ENCODE measurements around the gene GOLGA5. TPM values are rescaled to one million over a fixed set of nuclear protein-coding genes. Genes with fewer than 3 reads are reported as not detected.

GOLGA5 gene
- total and polyA plus RNA-seq, 8 donors: 17.4 to 59.9 (median 33.1) TPM

GRCh38 chr14:92787554-92787953 lies 6.6 kb upstream of the GOLGA5 start:
- H3K9me3 ChIP-seq: peaks cover 0 to 20% (median 9%) of the 10 kb centered on the region in 4 donors
- H3K36me3 ChIP-seq: no peaks in the 10 kb centered on the region
- DNase-seq: no peak
- no peaks in the 10 kb centered on the region for H3K27me3 ChIP-seq
- TF ChIP-seq POLR2A (IDR thresholded peaks at IDR 0.05): no peak
- TF ChIP-seq EP300 (IDR thresholded peaks at IDR 0.05): no peak
- TF ChIP-seq POLR2AphosphoS5 (IDR thresholded peaks at IDR 0.05): no peak
- TF ChIP-seq, protein P1, sequence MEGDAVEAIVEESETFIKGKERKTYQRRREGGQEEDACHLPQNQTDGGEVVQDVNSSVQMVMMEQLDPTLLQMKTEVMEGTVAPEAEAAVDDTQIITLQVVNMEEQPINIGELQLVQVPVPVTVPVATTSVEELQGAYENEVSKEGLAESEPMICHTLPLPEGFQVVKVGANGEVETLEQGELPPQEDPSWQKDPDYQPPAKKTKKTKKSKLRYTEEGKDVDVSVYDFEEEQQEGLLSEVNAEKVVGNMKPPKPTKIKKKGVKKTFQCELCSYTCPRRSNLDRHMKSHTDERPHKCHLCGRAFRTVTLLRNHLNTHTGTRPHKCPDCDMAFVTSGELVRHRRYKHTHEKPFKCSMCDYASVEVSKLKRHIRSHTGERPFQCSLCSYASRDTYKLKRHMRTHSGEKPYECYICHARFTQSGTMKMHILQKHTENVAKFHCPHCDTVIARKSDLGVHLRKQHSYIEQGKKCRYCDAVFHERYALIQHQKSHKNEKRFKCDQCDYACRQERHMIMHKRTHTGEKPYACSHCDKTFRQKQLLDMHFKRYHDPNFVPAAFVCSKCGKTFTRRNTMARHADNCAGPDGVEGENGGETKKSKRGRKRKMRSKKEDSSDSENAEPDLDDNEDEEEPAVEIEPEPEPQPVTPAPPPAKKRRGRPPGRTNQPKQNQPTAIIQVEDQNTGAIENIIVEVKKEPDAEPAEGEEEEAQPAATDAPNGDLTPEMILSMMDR (IDR thresholded peaks at IDR 0.05): no peak
- WGBS, 5 donors: 87 to 95% (median 91%) methylated on average over 2 of the region's 2 CpGs
- intact Hi-C loops (cut with DNase I; ENCODE audit: low total_unique reads): no loop called here
- H3K4me1 ChIP-seq: peaks cover 11 to 31% (median 23%) of the 10 kb centered on the region in 4 donors
- no peak overlapping the region for H3K27ac ChIP-seq
- H3K4me3 ChIP-seq: no peak overlapping the region

DNA sequence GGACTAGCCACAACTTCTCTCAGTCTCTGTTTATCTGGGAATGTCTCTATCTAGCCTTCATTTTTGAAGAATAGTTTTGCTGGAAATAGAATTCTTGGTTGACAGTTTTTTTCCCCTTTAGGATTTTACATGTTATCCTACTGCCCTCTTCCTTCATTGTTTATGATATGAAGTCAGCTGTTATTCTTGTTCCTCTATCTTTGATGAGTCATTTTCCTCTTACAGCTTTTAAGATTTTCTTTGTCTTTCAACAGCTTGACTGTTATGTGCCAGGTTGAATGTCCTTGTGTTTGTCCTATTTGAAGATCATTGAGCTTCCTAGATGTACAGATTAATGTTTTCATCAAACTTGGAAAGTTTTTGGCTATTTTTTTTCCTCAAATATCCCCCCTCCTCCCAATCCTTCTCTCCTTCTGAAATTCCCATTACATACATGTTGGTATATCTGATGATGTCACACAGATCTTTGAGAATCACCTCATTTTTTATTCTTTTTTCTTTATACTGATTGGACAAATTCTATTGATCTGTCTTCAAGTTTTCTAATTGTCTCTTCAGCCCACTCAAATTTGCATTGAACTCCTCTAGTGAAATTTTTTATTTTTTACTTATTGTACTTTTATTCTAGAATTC lies 4.5 kb upstream of the GOLGA5 start:
- H3K36me3 ChIP-seq: no peaks in the 10 kb centered on the region
- H3K4me3 ChIP-seq: no peak overlapping the region
- no peak for TF ChIP-seq POLR2AphosphoS5 (IDR thresholded peaks at IDR 0.05)
- no peak for TF ChIP-seq EP300 (IDR thresholded peaks at IDR 0.05)
- no peak for TF ChIP-seq POLR2A (IDR thresholded peaks at IDR 0.05)
- TF ChIP-seq, protein P1 (IDR thresholded peaks at IDR 0.05): no peak
- H3K9me3 ChIP-seq: peaks cover 0 to 20% (median 9%) of the 10 kb centered on the region in 4 donors
- H3K4me1 ChIP-seq: peaks cover 14 to 33% (median 20%) of the 10 kb centered on the region in 4 donors
- intact Hi-C loops (cut with DNase I; ENCODE audit: low total_unique reads): no loop called here
- no peak overlapping the region for H3K27ac ChIP-seq
- no peak for DNase-seq
- H3K27me3 ChIP-seq: no peaks in the 10 kb centered on the region

DNA sequence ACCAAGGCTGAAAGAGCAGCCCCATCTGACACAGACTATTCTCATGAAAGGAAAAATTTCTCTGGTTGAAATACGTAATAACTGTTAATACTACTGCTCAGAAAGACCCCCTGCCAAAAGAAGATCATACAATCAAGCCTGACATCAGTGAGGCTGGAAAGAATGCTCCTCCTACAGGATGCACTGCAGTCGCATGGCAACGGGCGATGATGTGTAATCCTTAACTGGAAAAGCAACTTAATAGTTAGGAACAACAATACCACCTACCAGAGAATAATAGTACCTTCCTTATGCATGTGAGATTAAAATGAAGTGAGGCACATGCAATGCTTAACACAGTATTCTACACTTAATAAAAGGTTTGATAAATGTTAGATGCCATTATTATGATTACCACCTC lies 1.2 kb upstream of the GOLGA5 start:
- TF ChIP-seq EP300 (IDR thresholded peaks at IDR 0.05) (no peak), POLR2AphosphoS5 (IDR thresholded peaks at IDR 0.05) (no peak), POLR2A (IDR thresholded peaks at IDR 0.05) (no peak)
- TF ChIP-seq, protein P1 (IDR thresholded peaks at IDR 0.05): no peak
- H3K9me3 ChIP-seq: peaks cover 0 to 20% (median 9%) of the 10 kb centered on the region in 4 donors
- H3K27me3 ChIP-seq: no peaks in the 10 kb centered on the region
- H3K36me3 ChIP-seq: peaks cover 6 to 9% (median 8%) of the 10 kb centered on the region in 4 donors
- no peak overlapping the region for H3K27ac ChIP-seq
- 67 to 77% (median 68%) methylated on average over 4 of the region's 4 CpGs for WGBS, 5 donors
- peak in 1 of 2 donors; percentile 33 for DNase-seq
- H3K4me3 ChIP-seq: no peak overlapping the region
- H3K4me1 ChIP-seq: peaks cover 11 to 38% (median 27%) of the 10 kb centered on the region in 4 donors
- intact Hi-C loops (cut with DNase I; ENCODE audit: low total_unique reads): no loop called here

DNA sequence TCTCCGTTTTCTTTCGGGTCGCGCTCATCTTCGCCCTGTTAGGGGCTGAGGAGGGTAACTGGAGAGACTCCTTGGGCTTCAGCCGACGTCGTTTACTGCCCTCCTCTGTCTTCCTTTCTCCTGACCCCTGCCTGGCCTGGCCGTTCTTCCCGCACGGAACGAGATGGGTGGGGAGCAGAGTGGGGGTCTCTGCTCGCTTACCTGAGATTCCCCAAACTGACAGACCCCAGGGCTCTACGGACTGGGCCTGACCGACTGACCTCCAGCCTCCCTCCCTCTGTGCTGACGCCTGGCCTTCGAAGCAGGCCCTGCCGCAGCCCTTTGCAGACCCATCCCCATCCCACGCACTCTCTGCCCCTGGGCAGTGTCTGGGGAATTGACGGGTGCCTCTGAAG lies 439 bp downstream of the GOLGA5 start:
- peak overlapping the region; percentile 88 to 97 (median 91) for H3K27ac ChIP-seq
- DNase-seq: peak in 1 of 2 donors; percentile 54
- H3K36me3 ChIP-seq: peaks cover 15 to 22% (median 21%) of the 10 kb centered on the region in 4 donors
- peaks cover 0 to 8% (median 2%) of the 10 kb centered on the region in 4 donors for H3K9me3 ChIP-seq
- 0 to 2% (median 0%) methylated on average over 16 to 20 of the region's 20 CpGs for WGBS, 5 donors
- no peak for TF ChIP-seq EP300 (IDR thresholded peaks at IDR 0.05)
- TF ChIP-seq POLR2AphosphoS5 (IDR thresholded peaks at IDR 0.05): no peak
- no peak for TF ChIP-seq POLR2A (IDR thresholded peaks at IDR 0.05)
- peak overlapping the region; percentile 92 to 99 (median 98) for H3K4me3 ChIP-seq
- intact Hi-C loops (cut with DNase I; ENCODE audit: low total_unique reads): no loop called here
- H3K27me3 ChIP-seq: no peaks in the 10 kb centered on the region
- peaks cover 11 to 53% (median 33%) of the 10 kb centered on the region in 4 donors for H3K4me1 ChIP-seq

DNA sequence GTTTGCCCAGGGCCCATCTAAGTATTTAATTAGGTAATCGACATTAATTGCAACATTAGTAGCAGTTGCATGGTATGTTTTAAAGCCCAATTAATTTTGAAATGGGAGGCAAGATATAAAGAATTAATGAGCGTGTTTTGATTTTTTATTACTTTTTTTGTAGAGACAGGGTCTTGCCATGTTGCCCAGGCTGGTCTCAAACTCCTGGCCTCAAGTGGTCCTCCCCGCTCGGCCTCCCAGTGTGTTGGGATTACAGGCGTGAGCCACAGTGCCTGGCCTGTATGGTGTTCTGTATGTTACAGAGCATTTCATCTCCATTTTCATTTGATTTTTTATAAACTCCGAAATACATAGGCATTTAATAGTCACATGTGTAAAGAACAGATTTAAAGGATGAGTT lies 856 bp downstream of the GOLGA5 start:
- H3K36me3 ChIP-seq: peaks cover 15 to 26% (median 24%) of the 10 kb centered on the region in 4 donors
- H3K9me3 ChIP-seq: peaks cover 0 to 4% (median 0%) of the 10 kb centered on the region in 4 donors
- H3K4me1 ChIP-seq: peaks cover 11 to 57% (median 38%) of the 10 kb centered on the region in 4 donors
- intact Hi-C loops (cut with DNase I; ENCODE audit: low total_unique reads): no loop called here
- 36 to 55% (median 49%) methylated on average over 6 of the region's 6 CpGs for WGBS, 5 donors
- no peak for DNase-seq
- peak overlapping the region; percentile 88 to 97 (median 91) for H3K27ac ChIP-seq
- peak overlapping the region; percentile 92 to 99 (median 98) for H3K4me3 ChIP-seq
- H3K27me3 ChIP-seq: no peaks in the 10 kb centered on the region
- TF ChIP-seq POLR2AphosphoS5 (IDR thresholded peaks at IDR 0.05) (no peak), EP300 (IDR thresholded peaks at IDR 0.05) (no peak), POLR2A (IDR thresholded peaks at IDR 0.05) (no peak)
- TF ChIP-seq, protein P1 (IDR thresholded peaks at IDR 0.05): no peak
